NCI-H187 (cell line): Measurements from ENCODE around the gene CARMIL1.
A peak's percentile ranks its signal among the peaks of the same experiment; 100 is the strongest.

Experiments used
- DNase-seq, 2 experiments: peaks; one replicate each; lab custom pipeline; 2025; lab: John Stamatoyannopoulos, UW

Gene CARMIL1

DNA sequence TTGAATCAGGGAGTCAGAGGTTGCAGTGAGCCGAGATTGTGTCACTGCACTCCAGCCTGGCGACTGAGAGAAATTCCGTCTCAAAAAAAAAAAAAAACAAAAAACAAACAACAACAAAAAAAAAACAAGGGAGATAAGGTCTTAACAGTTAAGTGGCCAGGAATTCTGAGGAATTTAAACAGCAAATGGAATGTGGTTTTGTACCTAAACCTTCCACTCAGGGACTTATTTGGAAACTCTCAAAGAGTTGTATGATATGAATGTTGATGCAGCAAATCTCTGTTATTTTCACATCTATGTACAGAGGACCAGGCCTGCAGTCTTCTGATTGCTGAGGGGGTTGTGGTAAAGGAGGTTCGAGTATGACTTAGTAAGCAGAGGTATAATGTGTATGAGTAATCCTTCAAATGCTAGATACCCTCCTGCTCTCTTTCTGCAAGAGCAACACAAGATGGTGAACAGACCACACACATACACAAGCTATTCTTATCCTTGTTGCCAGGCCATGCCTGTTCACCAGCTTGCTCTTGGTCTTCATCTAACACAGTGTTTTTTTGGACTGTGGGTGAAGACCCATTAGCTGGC, 197.9 kb downstream of the CARMIL1 start:
- DNase-seq, result no peak

DNA sequence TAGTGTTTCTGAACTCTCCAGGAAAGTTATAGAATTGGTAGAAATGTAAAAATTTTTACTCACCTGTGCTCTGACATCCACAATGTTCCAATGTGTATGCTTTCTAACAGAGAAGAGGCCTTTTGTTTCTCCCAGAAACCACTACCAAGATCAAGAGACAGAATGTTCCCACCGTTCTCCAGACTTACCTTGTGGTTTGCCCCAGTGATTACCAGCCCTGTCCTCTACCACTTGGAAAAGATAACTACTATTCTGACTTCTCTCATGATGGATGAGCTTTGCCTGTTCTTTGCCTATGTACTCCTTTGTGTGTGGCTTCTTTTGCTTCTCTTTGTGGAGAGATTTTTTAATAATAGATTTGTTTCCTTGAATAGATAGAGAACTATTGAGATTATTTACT, 199.8 kb downstream of the CARMIL1 start:
- DNase-seq, result no peak

DNA sequence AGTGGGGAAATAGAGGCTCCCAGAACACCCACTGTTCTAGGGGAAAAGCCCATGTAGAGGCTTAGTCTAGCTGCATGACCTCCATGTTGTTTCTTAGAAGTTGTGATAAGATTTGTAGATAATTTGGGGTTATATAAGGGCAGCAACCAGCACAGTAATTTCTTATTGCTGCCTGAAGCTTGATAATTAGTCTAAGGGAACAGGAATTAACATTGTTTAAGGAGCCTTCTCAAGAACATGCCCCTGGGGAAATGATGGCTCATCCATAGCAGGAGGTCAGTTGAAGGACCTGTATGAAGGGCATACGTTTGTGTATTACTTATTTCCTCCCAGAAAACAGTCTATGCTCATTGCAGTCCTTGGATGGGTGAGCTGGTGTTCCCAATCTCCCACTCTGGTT, 202.1 kb downstream of the CARMIL1 start:
- no peak for DNase-seq

- DNase-seq, result no peak
These were observed 203.8 kb downstream of the CARMIL1 start for GRCh38 chr6:25482996-25483395.

DNA sequence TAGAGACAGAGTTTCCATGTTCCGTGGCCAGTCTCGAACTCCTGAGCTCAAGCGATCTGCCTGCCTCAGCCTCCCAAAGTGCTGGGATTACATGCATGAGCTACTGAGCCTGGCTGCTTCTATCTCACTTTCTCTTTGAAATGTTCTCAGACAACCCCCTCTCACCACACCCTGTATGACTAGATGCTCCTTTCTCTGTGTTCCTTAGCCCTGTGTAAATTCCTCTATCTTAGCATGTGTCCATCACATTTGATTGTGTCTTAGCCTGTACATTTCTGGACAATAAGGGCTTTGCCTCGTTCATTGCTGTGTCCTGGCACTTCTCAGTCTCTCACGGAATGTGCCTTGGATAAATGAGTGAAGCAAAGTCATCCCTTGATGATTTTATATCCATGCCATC, 204.8 kb downstream of the CARMIL1 start:
- no peak for DNase-seq

- DNase-seq, result no peak
These were observed 205.7 kb downstream of the CARMIL1 start for GRCh38 chr6:25484900-25485299.

- DNase-seq, result peak; percentile 48 to 73
These were observed 206.8 kb downstream of the CARMIL1 start for GRCh38 chr6:25485821-25486534.

DNA sequence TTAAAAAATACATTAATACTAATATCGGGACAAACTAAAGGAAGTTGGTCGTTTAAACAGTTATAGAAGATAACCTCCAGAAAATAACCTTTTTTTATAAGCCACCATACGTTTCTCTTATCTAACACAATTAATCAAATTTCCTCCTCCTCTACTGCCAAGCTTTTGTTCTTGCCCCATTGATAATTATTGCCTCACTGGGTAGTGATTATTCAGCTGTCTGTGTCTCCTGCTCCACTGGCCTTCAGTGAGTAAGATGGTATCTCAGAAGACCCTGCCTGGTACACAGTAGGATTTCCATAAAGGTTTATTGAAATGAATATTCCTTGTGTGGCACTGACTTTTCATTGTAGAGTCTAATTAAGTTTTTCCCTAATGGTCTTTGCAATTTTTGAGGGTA, 207.4 kb downstream of the CARMIL1 start:
- DNase-seq, result no peak

GRCh38 chr6:25487012-25487411, 207.8 kb downstream of the CARMIL1 start:
- no peak for DNase-seq

- DNase-seq, result peak in 1 of 2 experiments; percentile 8
These were observed 209.0 kb downstream of the CARMIL1 start for GRCh38 chr6:25488156-25488555.

- DNase-seq, result no peak
These were observed 210.2 kb downstream of the CARMIL1 start for GRCh38 chr6:25489399-25489798.

- DNase-seq, result peak; percentile 37 to 62
These were observed 211.0 kb downstream of the CARMIL1 start for GRCh38 chr6:25490018-25490801.

- DNase-seq, result no peak
These were observed 213.8 kb downstream of the CARMIL1 start for GRCh38 chr6:25492951-25493350.

DNA sequence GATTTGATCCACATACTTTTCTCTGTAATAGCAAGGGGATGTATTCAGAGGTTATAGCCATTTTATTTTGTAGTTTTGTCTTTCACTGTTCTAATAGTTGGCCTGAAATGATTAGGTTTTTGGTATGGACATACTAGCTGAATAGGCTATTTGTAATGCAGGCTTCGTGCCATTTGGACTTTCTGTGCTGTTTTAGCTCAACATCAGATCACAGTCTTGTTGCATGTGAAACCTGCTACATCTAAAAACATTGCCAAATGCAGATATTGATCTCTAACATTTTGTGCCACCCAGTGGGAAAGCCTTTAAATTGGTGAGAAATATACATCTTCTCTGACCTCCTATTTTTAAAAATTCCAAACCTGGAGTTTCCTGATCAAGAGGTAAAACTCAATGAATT, 215.3 kb downstream of the CARMIL1 start:
- no peak for DNase-seq

- DNase-seq, result no peak
These were observed 218.3 kb downstream of the CARMIL1 start for GRCh38 chr6:25497383-25498040.

DNA sequence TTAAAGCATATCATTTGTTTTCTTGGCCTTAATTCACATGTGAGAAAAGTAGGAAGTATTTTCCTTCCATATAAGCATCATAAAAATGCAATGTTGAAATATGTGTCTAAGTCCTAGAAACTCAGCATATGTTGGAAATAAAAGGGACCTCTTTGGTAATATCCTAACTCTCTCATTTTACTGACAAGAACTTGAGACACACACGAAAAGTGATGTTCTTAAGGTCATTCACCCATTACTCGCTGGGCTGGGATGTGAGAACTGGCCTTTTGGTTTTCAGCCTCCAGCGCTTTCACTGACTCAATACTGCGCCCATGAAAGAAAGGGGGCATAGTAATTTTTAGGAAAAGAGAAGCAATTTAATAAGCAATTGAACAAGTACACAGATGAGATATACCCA, 219.3 kb downstream of the CARMIL1 start:
- no peak for DNase-seq

- DNase-seq, result no peak
These were observed 220.6 kb downstream of the CARMIL1 start for GRCh38 chr6:25499615-25500235.

- DNase-seq, result no peak
These were observed 224.5 kb downstream of the CARMIL1 start for GRCh38 chr6:25503686-25504085.

DNA sequence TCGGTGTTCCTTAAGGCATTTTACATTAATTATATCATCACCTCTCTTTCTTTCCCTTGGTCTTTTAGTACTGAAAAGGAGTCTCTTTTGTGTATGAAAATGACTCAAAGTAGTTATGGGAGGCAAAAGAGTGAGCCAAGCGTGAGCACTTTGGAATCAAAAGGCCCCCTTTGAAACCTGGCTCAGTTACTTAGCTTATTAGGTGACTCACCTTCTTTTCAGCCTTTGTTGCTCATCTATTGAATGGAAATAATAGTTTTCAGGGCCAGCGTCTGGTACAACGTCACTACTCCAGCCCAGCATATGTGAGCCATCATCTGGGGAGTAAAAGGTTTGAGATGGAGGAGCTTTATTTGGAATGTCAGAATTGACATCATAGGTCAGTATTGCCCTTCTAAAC, 225.5 kb downstream of the CARMIL1 start:
- DNase-seq, result no peak

- DNase-seq, result no peak
These were observed 226.8 kb downstream of the CARMIL1 start for GRCh38 chr6:25506020-25506419.

GRCh38 chr6:25508051-25508450, 228.9 kb downstream of the CARMIL1 start:
- DNase-seq, result no peak

GRCh38 chr6:25511376-25511775, 232.2 kb downstream of the CARMIL1 start:
- DNase-seq, result no peak
